Adrenal gland (tissue), 12 donors: ENCODE measurements around the gene NECTIN4. TPM values are rescaled to one million over a fixed set of nuclear protein-coding genes. Genes with fewer than 3 reads are reported as not detected.

Source experiments
- DNase-seq, 7 donors: peaks; one replicate each; pipeline ENCODE4 v3.0.0-alpha.2; 2019 to 2020
- H3K27ac ChIP-seq, 5 donors: fragments of 200-600 bp; sonication (generic) in 4 of 5; 1 replicate in 3 of 5; 2 replicates in 2 of 5; pipeline versions ENCODE4 v1.5.1 to v1.8.0; 2016 to 2020; ENCODE audit warnings: mild to moderate bottlenecking in 1 of 5
- H3K27me3 ChIP-seq: fragments of 200-600 bp; 2 replicates; pipeline ENCODE4 v1.8.0; 2021
- H3K36me3 ChIP-seq, 2 donors: fragments of 200-600 bp; replicated peaks in 1 of 2; 1 replicate in 1 of 2; 2 replicates in 1 of 2; pipeline versions ENCODE4 v1.5.1 to v1.8.0; 2018 to 2022
- H3K4me1 ChIP-seq, 2 donors: fragments of 200-600 bp; replicated peaks in 1 of 2; 1 replicate in 1 of 2; 2 replicates in 1 of 2; pipeline versions ENCODE4 v1.5.1 to v1.8.0; 2018 to 2021
- H3K4me3 ChIP-seq, 4 donors: fragments of 200-600 bp; sonication (generic) in 3 of 4; one replicate each; pipeline ENCODE4 v1.5.1; 2016 to 2018
- H3K9me3 ChIP-seq, 3 donors: fragments of 200-600 bp; sonication (generic) in 1 of 3; replicated peaks in 1 of 3; 1 replicate in 2 of 3; 2 replicates in 1 of 3; pipeline versions ENCODE4 v1.5.1 to v1.8.0; 2016 to 2021
- CTCF ChIP-seq, 6 experiments: fragments of 450-650 bp in 4 of 6; fragments of 200-600 bp in 2 of 6; sonication (generic) in 1 of 6; IDR thresholded peaks; 1 replicate in 5 of 6; 2 replicates in 1 of 6; pipeline versions ENCODE4 v1.5.1 to v1.8.0; 2016 to 2021; ENCODE audit warnings: antibody characterized with exemption in 6 of 6, mild to moderate bottlenecking in 2 of 6, moderate library complexity in 1 of 6
- POLR2A ChIP-seq, 2 donors: fragments of 450-650 bp; IDR thresholded peaks; one replicate each; pipeline ENCODE4 v1.6.1; 2017; ENCODE audit warnings: antibody characterized with exemption in 2 of 2, mild to moderate bottlenecking in 2 of 2, moderate library complexity in 1 of 2
- WGBS, 4 donors: extraction: QIAGEN DNeasy Blood & Tissue Kit in 2 of 4; methylation state at CpG; one replicate each; pipeline versions ENCODE4 v1.1.5 to v1.1.7; 2013 to 2017; 5-methylcytosine and 5-hydroxymethylcytosine counted together
- intact Hi-C, 2 donors: fragments of 100-400 bp; cut with DNase I; formaldehyde crosslinking; loops; one replicate each; pipeline versions ENCODE4 v1.14.1 to v1.15.0; 2022 to 2023
- polyA plus RNA-seq, 3 donors: library from polyadenylated mRNA; stranded (reverse); fragments of 200-250 nt in 2 of 3; fragments of 350-450 nt in 1 of 3; fragmentation: Illumina TruSeq in 1 of 3; extraction: RNeasy Lipid Tissue Mini Kit (QIAGEN cat#74804) in 1 of 3; gene quantifications; one replicate each; pipeline ENCODE4 v1.2.3, GENCODE V29; 2013 to 2014
- small RNA-seq, 2 donors: library from RNA; depleted of rRNA; stranded (forward); fragments of <200 nt; gene quantifications; one replicate each; pipeline ENCODE3, GENCODE V24; 2016
- total RNA-seq, 9 donors: library from RNA; depleted of rRNA in 4 of 9; stranded (reverse); fragments of >200 nt in 4 of 9; fragments of 120-200 nt in 1 of 9; fragmentation: NEBNext Ultra II Directional in 1 of 9; extraction: Animal tissue kit (Norgen Biotek cat#: 25700) in 1 of 9; gene quantifications; one replicate each; pipeline versions ENCODE4 v1.1.0 to v1.2.4, GENCODE V29; 2013 to 2023
- donor health status: healthy with polysubstance abuse.
- donor health status: Bipolar disorder and iron deficiency.
- donor health status: DM: yes; HTN: yes; CAD: no.
- donor health status: DM: no; HTN: no; CAD: no.
- donor health status: DM: no; HTN: no; CAD: no.
- donor health status: DM: yes; HTN: yes; CAD: no.

NECTIN4 gene
- total and polyA plus RNA-seq, 12 donors = 0.06 to 0.10 TPM; not detected in 10

GRCh38 chr1:161021970-161022353, 67.4 kb downstream of the NECTIN4 start:
- DNase-seq = no peak
- 86 to 93% (median 89%) methylated on average over 2 of the region's 2 CpGs for WGBS, 4 donors
- H3K27ac ChIP-seq = no peak overlapping the region
- H3K36me3 ChIP-seq = no peaks in the 10 kb centered on the region
- no peaks in the 10 kb centered on the region for H3K27me3 ChIP-seq
- peaks cover 14 to 35% of the 10 kb centered on the region in 2 donors for H3K4me1 ChIP-seq
- TF ChIP-seq CTCF (IDR thresholded peaks at IDR 0.05) (no peak), POLR2A (IDR thresholded peaks at IDR 0.05) (no peak)
- no peaks in the 10 kb centered on the region for H3K9me3 ChIP-seq
- intact Hi-C loops = no loop called here
- no peak overlapping the region for H3K4me3 ChIP-seq

GRCh38 chr1:161021165-161021969, 68.0 kb downstream of the NECTIN4 start:
- intact Hi-C loops = no loop called here
- peak; percentile 87 to 93 (median 91) for DNase-seq

More at GRCh38 chr1:161021165-161021969, 68.0 kb downstream of the NECTIN4 start:
- Histone ChIP-seq H3K4me3 (peak overlapping the region in 2 of 4 donors; percentile 41 to 74), H3K36me3 (no peaks in the 10 kb centered on the region), H3K27me3 (no peaks in the 10 kb centered on the region), H3K9me3 (no peaks in the 10 kb centered on the region), H3K4me1 (peaks cover 14 to 35% of the 10 kb centered on the region in 2 donors), H3K27ac (peak overlapping the region in 4 of 5 donors; percentile 43 to 78 (median 68))
- TF ChIP-seq CTCF (IDR thresholded peaks at IDR 0.05) (no peak), POLR2A (IDR thresholded peaks at IDR 0.05) (peak; percentile 5 to 77)
- WGBS, 4 donors = 13 to 21% (median 15%) methylated on average over 19 to 34 of the region's 34 CpGs

Small RNAs within 50 kb of the gene (small RNA-seq; reads per million reads assigned to genes)
- gene AL591806.2 = 0 reads per million in 2 donors

Other genes starting within 250 kb of the NECTIN4 start
- 1 to 10 TPM in 1 of 9 donors, under 1 TPM in 7, not detected in 1; 0.15 to 1.4 (median 0.32) TPM for gene CD244, start 226.7 kb downstream of the NECTIN4 start, total RNA-seq
- under 1 TPM; 0.17 to 0.88 (median 0.22) TPM for gene CD244, start 226.7 kb downstream of the NECTIN4 start, polyA plus RNA-seq
- gene ITLN1, start 204.4 kb downstream of the NECTIN4 start, total RNA-seq = 1 to 10 TPM in 1 of 9 donors, under 1 TPM in 2, not detected in 6; 0.41 to 2.9 (median 0.52) TPM
- gene ITLN1, start 204.4 kb downstream of the NECTIN4 start, polyA plus RNA-seq = 1 to 10 TPM in 2 of 3 donors, not detected in 1; 2.4 to 4.1 TPM
- 1 to 10 TPM in 2 of 9 donors, not detected in 7; 1.1 to 3.1 TPM for gene ITLN2, start 134.7 kb downstream of the NECTIN4 start, total RNA-seq
- gene ITLN2, start 134.7 kb downstream of the NECTIN4 start, polyA plus RNA-seq = under 1 TPM in 1 of 3 donors, not detected in 2; 0.32 TPM
- gene F11R, start 68.4 kb downstream of the NECTIN4 start, total RNA-seq = 10 to 100 TPM; 32.1 to 99.1 (median 60.6) TPM
- gene F11R, start 68.4 kb downstream of the NECTIN4 start, polyA plus RNA-seq = 10 to 100 TPM; 19.3 to 83.0 (median 22.9) TPM
- 100 to 1,000 TPM in 3 of 9 donors, 10 to 100 TPM in 6; 46.3 to 280 (median 86.7) TPM for gene TSTD1, start 50.6 kb downstream of the NECTIN4 start, total RNA-seq
- gene TSTD1, start 50.6 kb downstream of the NECTIN4 start, polyA plus RNA-seq = 100 to 1,000 TPM in 2 of 3 donors, 10 to 100 TPM in 1; 57.8 to 153 (median 109) TPM
- gene USF1, start 43.6 kb downstream of the NECTIN4 start, total RNA-seq = 10 to 100 TPM; 41.3 to 82.9 (median 63.7) TPM
- 100 to 1,000 TPM in 2 of 3 donors, 10 to 100 TPM in 1; 48.0 to 153 (median 144) TPM for gene USF1, start 43.6 kb downstream of the NECTIN4 start, polyA plus RNA-seq
- 10 to 100 TPM in 5 of 9 donors, 1 to 10 TPM in 3, under 1 TPM in 1; 0.89 to 15.7 (median 10.1) TPM for gene ARHGAP30, start 19.7 kb downstream of the NECTIN4 start, total RNA-seq
- gene ARHGAP30, start 19.7 kb downstream of the NECTIN4 start, polyA plus RNA-seq = 10 to 100 TPM in 1 of 3 donors, 1 to 10 TPM in 2; 3.7 to 17.5 (median 4.5) TPM
- gene KLHDC9, start 8.8 kb upstream of the NECTIN4 start, total RNA-seq = 10 to 100 TPM in 7 of 9 donors, 1 to 10 TPM in 2; 5.2 to 28.1 (median 19.4) TPM
- gene KLHDC9, start 8.8 kb upstream of the NECTIN4 start, polyA plus RNA-seq = 10 to 100 TPM in 2 of 3 donors, 1 to 10 TPM in 1; 5.5 to 25.4 (median 24.4) TPM
- 100 to 1,000 TPM in 1 of 9 donors, 10 to 100 TPM in 8; 33.6 to 103 (median 52.4) TPM for gene PFDN2, start 28.5 kb upstream of the NECTIN4 start, total RNA-seq
- 100 to 1,000 TPM in 2 of 3 donors, 10 to 100 TPM in 1; 85.9 to 452 (median 363) TPM for gene PFDN2, start 28.5 kb upstream of the NECTIN4 start, polyA plus RNA-seq
- gene NIT1, start 28.5 kb upstream of the NECTIN4 start, total RNA-seq = 100 to 1,000 TPM in 6 of 9 donors, 10 to 100 TPM in 3; 77.1 to 122 (median 106) TPM
- gene NIT1, start 28.5 kb upstream of the NECTIN4 start, polyA plus RNA-seq = 100 to 1,000 TPM in 1 of 3 donors, 10 to 100 TPM in 2; 72.2 to 147 (median 88.6) TPM
- gene DEDD, start 43.1 kb upstream of the NECTIN4 start, total RNA-seq = 10 to 100 TPM; 22.0 to 38.2 (median 31.5) TPM
- gene DEDD, start 43.1 kb upstream of the NECTIN4 start, polyA plus RNA-seq = 10 to 100 TPM; 30.9 to 35.0 (median 33.1) TPM
- gene UFC1, start 64.4 kb upstream of the NECTIN4 start, total RNA-seq = 100 to 1,000 TPM in 6 of 9 donors, 10 to 100 TPM in 3; 59.0 to 127 (median 106) TPM
- gene UFC1, start 64.4 kb upstream of the NECTIN4 start, polyA plus RNA-seq = 100 to 1,000 TPM; 121 to 166 (median 126) TPM
- gene USP21, start 69.9 kb upstream of the NECTIN4 start, total RNA-seq = 10 to 100 TPM; 12.0 to 44.0 (median 27.5) TPM
- gene USP21, start 69.9 kb upstream of the NECTIN4 start, polyA plus RNA-seq = 10 to 100 TPM; 19.3 to 44.9 (median 41.5) TPM
- gene PPOX, start 76.9 kb upstream of the NECTIN4 start, total RNA-seq = 10 to 100 TPM; 19.4 to 56.2 (median 36.1) TPM
- gene PPOX, start 76.9 kb upstream of the NECTIN4 start, polyA plus RNA-seq = 100 to 1,000 TPM in 2 of 3 donors, 10 to 100 TPM in 1; 13.2 to 268 (median 150) TPM
- gene B4GALT3, start 87.9 kb upstream of the NECTIN4 start, total RNA-seq = 10 to 100 TPM; 25.8 to 38.8 (median 30.0) TPM
- 10 to 100 TPM; 21.9 to 35.9 (median 26.6) TPM for gene B4GALT3, start 87.9 kb upstream of the NECTIN4 start, polyA plus RNA-seq
- gene ADAMTS4, start 109.5 kb upstream of the NECTIN4 start, total RNA-seq = 10 to 100 TPM in 6 of 9 donors, 1 to 10 TPM in 2, under 1 TPM in 1; 0.67 to 29.2 (median 10.3) TPM
- gene ADAMTS4, start 109.5 kb upstream of the NECTIN4 start, polyA plus RNA-seq = 10 to 100 TPM in 1 of 3 donors, 1 to 10 TPM in 2; 1.7 to 16.1 (median 9.3) TPM
- 100 to 1,000 TPM; 133 to 305 (median 191) TPM for gene NDUFS2, start 112.8 kb upstream of the NECTIN4 start, total RNA-seq
- 100 to 1,000 TPM in 1 of 3 donors, 10 to 100 TPM in 2; 78.3 to 175 (median 99.2) TPM for gene NDUFS2, start 112.8 kb upstream of the NECTIN4 start, polyA plus RNA-seq
- gene FCER1G, start 125.7 kb upstream of the NECTIN4 start, total RNA-seq = 100 to 1,000 TPM in 4 of 9 donors, 10 to 100 TPM in 4, 1 to 10 TPM in 1; 5.5 to 239 (median 79.4) TPM
- 100 to 1,000 TPM; 127 to 232 (median 180) TPM for gene FCER1G, start 125.7 kb upstream of the NECTIN4 start, polyA plus RNA-seq
- 1 to 10 TPM in 2 of 9 donors, under 1 TPM in 2, not detected in 5; 0.55 to 2.0 (median 1.0) TPM for gene APOA2, start 134.1 kb upstream of the NECTIN4 start, total RNA-seq
- 1 to 10 TPM in 1 of 3 donors, not detected in 2; 4.1 TPM for gene APOA2, start 134.1 kb upstream of the NECTIN4 start, polyA plus RNA-seq
- gene TOMM40L, start 136.5 kb upstream of the NECTIN4 start, total RNA-seq = 10 to 100 TPM in 6 of 9 donors, 1 to 10 TPM in 3; 7.0 to 18.4 (median 12.1) TPM
- gene TOMM40L, start 136.5 kb upstream of the NECTIN4 start, polyA plus RNA-seq = 10 to 100 TPM in 2 of 3 donors, 1 to 10 TPM in 1; 7.2 to 13.2 (median 10.1) TPM
- under 1 TPM in 1 of 9 donors, not detected in 8; 0.50 TPM for gene NR1I3, start 148.6 kb upstream of the NECTIN4 start, total RNA-seq
- under 1 TPM in 1 of 3 donors, not detected in 2; 0.16 TPM for gene NR1I3, start 148.6 kb upstream of the NECTIN4 start, polyA plus RNA-seq
- gene PCP4L1, start 169.2 kb upstream of the NECTIN4 start, total RNA-seq = under 1 TPM in 4 of 9 donors, not detected in 5; 0.11 to 0.39 (median 0.33) TPM
- under 1 TPM in 2 of 3 donors, not detected in 1; 0.13 to 0.27 TPM for gene PCP4L1, start 169.2 kb upstream of the NECTIN4 start, polyA plus RNA-seq
- 10 to 100 TPM in 1 of 9 donors, 1 to 10 TPM in 6, under 1 TPM in 2; 0.66 to 10.3 (median 3.1) TPM for gene MPZ, start 220.4 kb upstream of the NECTIN4 start, total RNA-seq
- gene MPZ, start 220.4 kb upstream of the NECTIN4 start, polyA plus RNA-seq = 1 to 10 TPM; 4.1 to 9.5 (median 7.9) TPM
- 100 to 1,000 TPM in 7 of 9 donors, 10 to 100 TPM in 2; 45.0 to 434 (median 293) TPM for gene SDHC, start 224.8 kb upstream of the NECTIN4 start, total RNA-seq
- 100 to 1,000 TPM in 1 of 3 donors, 10 to 100 TPM in 2; 57.8 to 404 (median 63.6) TPM for gene SDHC, start 224.8 kb upstream of the NECTIN4 start, polyA plus RNA-seq